Smooth muscle cell of the brain vasculature (primary cell): ENCODE results near the gene STX16.

ENCODE experiments used
- DNase-seq: peaks from one replicate; pipeline ENCODE4 v3.0.0-alpha.2; 2012; ENCODE audit warnings: low read depth, low spot score

Gene STX16

GRCh38 chr20:58709703-58710039, 58.6 kb downstream of the STX16 start:
- DNase-seq: no peak

GRCh38 chr20:58710481-58711265, 59.6 kb downstream of the STX16 start:
- no peak for DNase-seq

- no peak for DNase-seq
Observed at GRCh38 chr20:58711266-58712051, 60.4 kb downstream of the STX16 start.

GRCh38 chr20:58712151-58712791, 61.2 kb downstream of the STX16 start:
- DNase-seq: no peak

- no peak for DNase-seq
Observed at GRCh38 chr20:58712806-58713731, 62.0 kb downstream of the STX16 start.

GRCh38 chr20:58713801-58714339, 62.8 kb downstream of the STX16 start:
- DNase-seq: no peak

- DNase-seq: no peak
Observed at GRCh38 chr20:58714340-58714922, 63.3 kb downstream of the STX16 start.

GRCh38 chr20:58714923-58715351, 63.9 kb downstream of the STX16 start:
- DNase-seq: no peak

GRCh38 chr20:58715391-58715800, 64.3 kb downstream of the STX16 start:
- no peak for DNase-seq

- DNase-seq: no peak
Observed at GRCh38 chr20:58715801-58716475, 64.9 kb downstream of the STX16 start.

- no peak for DNase-seq
Observed at GRCh38 chr20:58716476-58717277, 65.6 kb downstream of the STX16 start.

- DNase-seq: no peak
Observed at GRCh38 chr20:58717278-58718091, 66.4 kb downstream of the STX16 start.

GRCh38 chr20:58718121-58718563, 67.1 kb downstream of the STX16 start:
- no peak for DNase-seq

GRCh38 chr20:58718729-58719128, 67.6 kb downstream of the STX16 start:
- DNase-seq: no peak

- no peak for DNase-seq
Observed at GRCh38 chr20:58719258-58719657, 68.2 kb downstream of the STX16 start.

- no peak for DNase-seq
Observed at GRCh38 chr20:58719971-58720371, 68.9 kb downstream of the STX16 start.

- no peak for DNase-seq
Observed at GRCh38 chr20:58720890-58721289, 69.8 kb downstream of the STX16 start.
